Body of pancreas (tissue), 4 donors: ENCODE data around the gene NXPH3.

ENCODE experiments used
- CTCF ChIP-seq, 7 experiments: fragments of 450-650 bp in 4 of 7; fragments of 200-600 bp in 3 of 7; sonication (generic) in 3 of 7; IDR thresholded peaks; one replicate each; pipeline ENCODE4 v1.5.1; 2016 to 2019; ENCODE audit warnings: antibody characterized with exemption in 7 of 7
- POLR2A ChIP-seq, 3 donors: fragments of 450-650 bp; IDR thresholded peaks; one replicate each; pipeline ENCODE4 v1.6.1; 2016; ENCODE audit warnings: antibody characterized with exemption in 3 of 3, mild to moderate bottlenecking in 2 of 3

GRCh38 chr17:49595328-49595727 is 19.7 kb downstream of the NXPH3 start:
- no peak for TF ChIP-seq CTCF (IDR thresholded peaks at IDR 0.05)
- no peak for TF ChIP-seq POLR2A (IDR thresholded peaks at IDR 0.05)
